ENCODE measurements around the gene PPP1R14D. TPM values are rescaled to one million over a fixed set of nuclear protein-coding genes. Genes with fewer than 3 reads are reported as not detected.

The PPP1R14D gene
- total RNA-seq, 3 donors from 2014 or later, result 1.3 to 4.9 TPM; not detected in 1

DNA sequence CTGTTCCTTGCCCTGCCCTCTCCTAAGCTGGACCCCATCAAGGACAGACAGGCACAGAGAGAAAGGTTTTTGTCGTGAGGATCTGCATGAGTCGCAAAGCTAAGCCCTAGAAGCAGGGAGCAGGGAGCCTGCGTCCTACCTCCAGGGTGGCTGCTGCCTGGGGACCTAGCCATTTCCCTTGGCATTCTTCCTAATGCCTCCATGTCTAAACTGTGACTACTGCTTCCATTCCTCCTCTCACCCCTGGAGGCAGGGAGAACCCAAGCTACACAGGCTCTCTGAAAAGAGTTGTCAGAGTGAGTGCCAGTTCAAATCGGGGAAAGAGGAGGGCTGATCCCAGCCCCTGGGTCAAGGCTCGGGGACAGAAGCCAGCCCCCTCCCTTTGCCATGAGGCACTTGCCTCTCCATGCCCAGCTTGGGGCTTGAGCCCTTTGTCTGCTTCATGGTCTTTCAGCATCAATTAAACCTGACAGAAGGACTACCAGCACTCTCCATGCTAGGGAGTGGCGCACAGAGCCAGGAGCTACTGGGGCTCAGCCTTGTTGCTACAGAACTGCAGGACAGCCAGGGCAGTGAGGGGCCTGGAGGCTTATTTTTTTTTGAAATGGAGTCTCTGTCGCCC lies 62.2 kb downstream of the PPP1R14D start:
- Histone ChIP-seq H3K27ac (peak overlapping the region; percentile 85 to 87), H3K9me3 (no peaks in the 10 kb centered on the region), H3K36me3 (no peaks in the 10 kb centered on the region), H3K4me1 (peaks cover 7 to 20% of the 10 kb centered on the region in 2 donors), H3K27me3 (no peaks in the 10 kb centered on the region), H3K4me3 (no peak overlapping the region)
- no peak for DNase-seq (ENCODE audit: low spot score in 2 of 2)
- intact Hi-C loops (cut with DNase I; ENCODE audit: low total_unique reads), result no loop called here
- TF ChIP-seq, protein P1, sequence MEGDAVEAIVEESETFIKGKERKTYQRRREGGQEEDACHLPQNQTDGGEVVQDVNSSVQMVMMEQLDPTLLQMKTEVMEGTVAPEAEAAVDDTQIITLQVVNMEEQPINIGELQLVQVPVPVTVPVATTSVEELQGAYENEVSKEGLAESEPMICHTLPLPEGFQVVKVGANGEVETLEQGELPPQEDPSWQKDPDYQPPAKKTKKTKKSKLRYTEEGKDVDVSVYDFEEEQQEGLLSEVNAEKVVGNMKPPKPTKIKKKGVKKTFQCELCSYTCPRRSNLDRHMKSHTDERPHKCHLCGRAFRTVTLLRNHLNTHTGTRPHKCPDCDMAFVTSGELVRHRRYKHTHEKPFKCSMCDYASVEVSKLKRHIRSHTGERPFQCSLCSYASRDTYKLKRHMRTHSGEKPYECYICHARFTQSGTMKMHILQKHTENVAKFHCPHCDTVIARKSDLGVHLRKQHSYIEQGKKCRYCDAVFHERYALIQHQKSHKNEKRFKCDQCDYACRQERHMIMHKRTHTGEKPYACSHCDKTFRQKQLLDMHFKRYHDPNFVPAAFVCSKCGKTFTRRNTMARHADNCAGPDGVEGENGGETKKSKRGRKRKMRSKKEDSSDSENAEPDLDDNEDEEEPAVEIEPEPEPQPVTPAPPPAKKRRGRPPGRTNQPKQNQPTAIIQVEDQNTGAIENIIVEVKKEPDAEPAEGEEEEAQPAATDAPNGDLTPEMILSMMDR (IDR thresholded peaks at IDR 0.05), result no peak
- TF ChIP-seq POLR2A (IDR thresholded peaks at IDR 0.05) (no peak), POLR2AphosphoS5 (IDR thresholded peaks at IDR 0.05) (no peak)

Other genes starting within 250 kb of the PPP1R14D start
- 1 to 10 TPM in 2 of 3 donors, under 1 TPM in 1; 0.66 to 1.8 (median 1.3) TPM for gene KNL1, start 234.5 kb downstream of the PPP1R14D start, total RNA-seq
- under 1 TPM in 1 of 3 donors, not detected in 2; 0.44 TPM for gene RAD51, start 133.5 kb downstream of the PPP1R14D start, total RNA-seq
- 10 to 100 TPM; 31.5 to 35.4 (median 34.4) TPM for gene RMDN3, start 73.5 kb downstream of the PPP1R14D start, total RNA-seq
- 100 to 1,000 TPM in 1 of 3 donors, 10 to 100 TPM in 2; 56.0 to 100 (median 61.9) TPM for gene GCHFR, start 64.6 kb downstream of the PPP1R14D start, total RNA-seq
- 1 to 10 TPM in 2 of 3 donors, under 1 TPM in 1; 0.48 to 4.7 (median 2.0) TPM for gene C15orf62, start 58.7 kb downstream of the PPP1R14D start, total RNA-seq
- 10 to 100 TPM; 19.4 to 58.8 (median 44.6) TPM for gene ZFYVE19, start 21.6 kb downstream of the PPP1R14D start, total RNA-seq
- 10 to 100 TPM; 18.4 to 55.8 (median 24.3) TPM for gene DNAJC17, start 21.2 kb downstream of the PPP1R14D start, total RNA-seq
- 100 to 1,000 TPM in 1 of 3 donors, 10 to 100 TPM in 1, 1 to 10 TPM in 1; 1.8 to 134 (median 86.5) TPM for gene SPINT1, start 15.3 kb upstream of the PPP1R14D start, total RNA-seq
- gene RHOV, start 45.5 kb upstream of the PPP1R14D start, total RNA-seq, result 10 to 100 TPM in 1 of 3 donors, 1 to 10 TPM in 1, not detected in 1; 8.5 to 12.1 TPM
- gene VPS18, start 65.7 kb upstream of the PPP1R14D start, total RNA-seq, result 10 to 100 TPM; 23.2 to 25.0 (median 23.9) TPM
- 10 to 100 TPM in 1 of 3 donors, 1 to 10 TPM in 2; 3.5 to 10.5 (median 5.0) TPM for gene DLL4, start 100.6 kb upstream of the PPP1R14D start, total RNA-seq
- 10 to 100 TPM in 1 of 3 donors, 1 to 10 TPM in 1, under 1 TPM in 1; 0.32 to 11.9 (median 2.9) TPM for gene CHAC1, start 124.8 kb upstream of the PPP1R14D start, total RNA-seq